K562 (cell line): ENCODE measurements around the gene PAXIP1.
A peak's percentile ranks its signal among the peaks of the same experiment; 100 is the strongest.

Experiments
- FOSL1 ChIP-seq: fragments of 200-800 bp; sonication (Bioruptor generic); conservative IDR thresholded peaks from 2 replicates; pipeline ENCODE4 v1.6.1; 2016; ENCODE audit warnings: missing genetic modification characterization, missing compliant biosample characterization
- FUS ChIP-seq: fragments of 200-400 bp; formaldehyde crosslinking; optimal IDR thresholded peaks from 2 replicates; pipeline ENCODE3; 2017; ENCODE audit warnings: low read depth, low read length
- HMG20A ChIP-seq: fragments of 450-650 bp; formaldehyde crosslinking; conservative IDR thresholded peaks from 2 replicates; pipeline ENCODE4 v1.4.0; 2020; ENCODE audit warnings: mild to moderate bottlenecking, mixed read lengths
- IRF1 ChIP-seq: sonication (generic); formaldehyde crosslinking; IDR thresholded peaks from 2 replicates; pipeline ENCODE4 v1.8.0; 2022; ENCODE audit warnings: missing genetic modification reagents, mild to moderate bottlenecking, borderline replicate concordance
- KDM1A ChIP-seq, 2 experiments: fragments of 450-650 bp; IDR thresholded peaks; 2 replicates each; pipeline ENCODE4 v1.6.1; 2016; ENCODE audit warnings: mild to moderate bottlenecking in 2 of 2
- MEIS2 ChIP-seq: fragments of 450-650 bp; IDR thresholded peaks from 2 replicates; pipeline ENCODE4 v1.6.1; 2014; ENCODE audit warnings: mild to moderate bottlenecking; ENCODE audit not compliant: partially characterized antibody
- NCOA2 ChIP-seq, 2 experiments: fragments of 450-650 bp; IDR thresholded peaks; 2 replicates each; pipeline ENCODE4 v1.6.1; 2018; ENCODE audit warnings: mild to moderate bottlenecking in 2 of 2, moderate library complexity in 1 of 2; ENCODE audit not compliant: partially characterized antibody in 2 of 2
- PHF8 ChIP-seq: fragments of 200-600 bp; sonication (generic); IDR thresholded peaks from 2 replicates; pipeline ENCODE4 v1.6.1; 2012; ENCODE audit warnings: mixed run types, mild to moderate bottlenecking, inconsistent platforms, low read length, moderate library complexity, borderline replicate concordance
- TAF1 ChIP-seq: IDR thresholded peaks from 2 replicates; pipeline ENCODE4 v1.6.1; 2011; ENCODE audit warnings: mild to moderate bottlenecking, low read length, moderate library complexity; ENCODE audit not compliant: insufficient read depth, control insufficient read depth, severe bottlenecking; ENCODE audit errors: extremely low read depth

- TF ChIP-seq NCOA2 (IDR thresholded peaks at IDR 0.05; ENCODE audit: partially characterized antibody in 2 of 2) (no peak), TAF1 (no peak), PHF8 (no peak), IRF1 (CRISPR knock-in tag) (no peak), MEIS2 (peak; percentile 12), HMG20A (CRISPR knock-in tag) (no peak), FUS (no peak), KDM1A (IDR thresholded peaks at IDR 0.05) (no peak), FOSL1 (tag) (no peak)
Measured at GRCh38 chr7:155007947-155008346, 5.0 kb upstream of the PAXIP1 start.
